Right atrium auricular region (tissue), 2 donors: ENCODE data around the gene ORC1. TPM values are rescaled to one million over a fixed set of nuclear protein-coding genes. Genes with fewer than 3 reads are reported as not detected.
A peak's percentile ranks its signal among the peaks of the same experiment; 100 is the strongest.

Experiments used
- DNase-seq: peaks from one replicate; pipeline ENCODE4 v3.0.0-alpha.2; 2019; ENCODE audit warnings: low spot score
- H3K27ac ChIP-seq, 2 donors: fragments of 200-600 bp; sonication (generic); 1 replicate in 1 of 2; 2 replicates in 1 of 2; pipeline ENCODE4 v1.5.1; 2016 to 2019
- H3K27me3 ChIP-seq, 2 donors: fragments of 200-600 bp; sonication (generic); one replicate each; pipeline versions ENCODE4 v1.5.1 to v1.6.0; 2017 to 2019
- H3K36me3 ChIP-seq: fragments of 200-600 bp; sonication (generic); one replicate; pipeline ENCODE4 v1.5.1; 2016
- H3K4me1 ChIP-seq, 2 donors: fragments of 200-600 bp; sonication (generic); one replicate each; pipeline versions ENCODE4 v1.5.1 to v1.6.0; 2017 to 2019
- H3K4me3 ChIP-seq, 2 donors: fragments of 200-600 bp; sonication (generic); 1 replicate in 1 of 2; 2 replicates in 1 of 2; pipeline ENCODE4 v1.5.1; 2017 to 2019; ENCODE audit warnings: mild to moderate bottlenecking in 1 of 2, moderate library complexity in 1 of 2
- H3K9me3 ChIP-seq, 2 donors: fragments of 200-600 bp; sonication (generic); one replicate each; pipeline ENCODE4 v1.5.1; 2019
- total RNA-seq, 2 donors: library from RNA; depleted of rRNA; stranded (reverse); fragments of >200 nt; gene quantifications; one replicate each; pipeline ENCODE4 v1.1.0, GENCODE V29; 2016
- TF ChIP-seq, protein P1 (sequence below), 2 donors: fragments of 200-600 bp; sonication (generic); IDR thresholded peaks; one replicate each; pipeline ENCODE4 v1.5.1; 2019; ENCODE audit warnings: antibody characterized with exemption in 2 of 2

Gene ORC1
- total RNA-seq, 2 donors from 2014 or later: 0.28 TPM; not detected in 1

DNA sequence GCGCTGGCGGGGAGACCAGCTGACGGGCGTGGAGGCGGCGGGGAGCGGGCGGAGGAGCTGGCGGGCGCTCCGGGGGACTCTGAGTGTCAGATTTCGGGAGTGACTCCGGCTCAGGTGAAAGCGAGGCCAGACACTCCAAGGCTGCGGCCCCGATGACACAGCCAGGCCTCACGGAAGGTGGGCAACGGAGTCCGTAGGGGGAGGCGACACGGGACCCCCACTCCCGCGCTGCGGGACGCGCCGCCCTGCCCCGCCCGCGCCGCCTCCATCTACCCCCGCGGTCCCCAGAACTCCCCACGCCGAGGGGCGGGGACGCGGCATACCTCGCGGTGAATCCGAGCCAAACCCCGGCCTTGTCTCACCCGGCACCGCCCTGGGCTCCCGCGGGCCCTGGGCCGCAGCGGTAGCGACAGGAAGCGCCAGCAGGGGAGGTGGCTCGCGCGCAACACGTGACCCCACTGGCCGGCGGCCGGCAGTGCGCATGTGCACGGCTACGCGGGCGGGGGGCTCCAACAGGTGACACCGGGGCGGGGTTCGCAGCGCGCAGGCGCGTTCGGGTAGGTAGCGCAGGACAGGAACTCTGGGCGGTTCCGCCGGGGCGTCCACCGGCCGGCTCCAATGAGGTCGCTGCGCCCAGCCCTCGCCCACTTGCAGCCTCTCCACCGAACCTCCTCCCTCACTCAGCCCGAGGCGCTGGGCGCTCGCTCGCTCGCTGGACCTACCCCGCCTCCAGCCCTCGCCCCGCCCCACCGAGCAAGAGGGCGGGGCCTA lies 38.3 kb downstream of the ORC1 start, which contains the start of gene CC2D1B:
Gene CC2D1B, minus strand, starts transcription at position 460 of the 771 bp plus-strand sequence. CDS start 1,585 bp downstream, outside the sequence.
- peaks cover 18% of the 10 kb centered on the region for H3K36me3 ChIP-seq
- no peaks in the 10 kb centered on the region for H3K27me3 ChIP-seq
- H3K4me1 ChIP-seq: peaks cover 0 to 31% of the 10 kb centered on the region in 2 donors
- H3K9me3 ChIP-seq: no peaks in the 10 kb centered on the region
- peak; percentile 98 for DNase-seq
- H3K27ac ChIP-seq: peak within 1 kb of the TSS; percentile 93
- TF ChIP-seq, protein P1, sequence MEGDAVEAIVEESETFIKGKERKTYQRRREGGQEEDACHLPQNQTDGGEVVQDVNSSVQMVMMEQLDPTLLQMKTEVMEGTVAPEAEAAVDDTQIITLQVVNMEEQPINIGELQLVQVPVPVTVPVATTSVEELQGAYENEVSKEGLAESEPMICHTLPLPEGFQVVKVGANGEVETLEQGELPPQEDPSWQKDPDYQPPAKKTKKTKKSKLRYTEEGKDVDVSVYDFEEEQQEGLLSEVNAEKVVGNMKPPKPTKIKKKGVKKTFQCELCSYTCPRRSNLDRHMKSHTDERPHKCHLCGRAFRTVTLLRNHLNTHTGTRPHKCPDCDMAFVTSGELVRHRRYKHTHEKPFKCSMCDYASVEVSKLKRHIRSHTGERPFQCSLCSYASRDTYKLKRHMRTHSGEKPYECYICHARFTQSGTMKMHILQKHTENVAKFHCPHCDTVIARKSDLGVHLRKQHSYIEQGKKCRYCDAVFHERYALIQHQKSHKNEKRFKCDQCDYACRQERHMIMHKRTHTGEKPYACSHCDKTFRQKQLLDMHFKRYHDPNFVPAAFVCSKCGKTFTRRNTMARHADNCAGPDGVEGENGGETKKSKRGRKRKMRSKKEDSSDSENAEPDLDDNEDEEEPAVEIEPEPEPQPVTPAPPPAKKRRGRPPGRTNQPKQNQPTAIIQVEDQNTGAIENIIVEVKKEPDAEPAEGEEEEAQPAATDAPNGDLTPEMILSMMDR (IDR thresholded peaks at IDR 0.05): peak in 1 of 2 donors; percentile 41
- H3K4me3 ChIP-seq: peak within 1 kb of the TSS; percentile 84 to 89

DNA sequence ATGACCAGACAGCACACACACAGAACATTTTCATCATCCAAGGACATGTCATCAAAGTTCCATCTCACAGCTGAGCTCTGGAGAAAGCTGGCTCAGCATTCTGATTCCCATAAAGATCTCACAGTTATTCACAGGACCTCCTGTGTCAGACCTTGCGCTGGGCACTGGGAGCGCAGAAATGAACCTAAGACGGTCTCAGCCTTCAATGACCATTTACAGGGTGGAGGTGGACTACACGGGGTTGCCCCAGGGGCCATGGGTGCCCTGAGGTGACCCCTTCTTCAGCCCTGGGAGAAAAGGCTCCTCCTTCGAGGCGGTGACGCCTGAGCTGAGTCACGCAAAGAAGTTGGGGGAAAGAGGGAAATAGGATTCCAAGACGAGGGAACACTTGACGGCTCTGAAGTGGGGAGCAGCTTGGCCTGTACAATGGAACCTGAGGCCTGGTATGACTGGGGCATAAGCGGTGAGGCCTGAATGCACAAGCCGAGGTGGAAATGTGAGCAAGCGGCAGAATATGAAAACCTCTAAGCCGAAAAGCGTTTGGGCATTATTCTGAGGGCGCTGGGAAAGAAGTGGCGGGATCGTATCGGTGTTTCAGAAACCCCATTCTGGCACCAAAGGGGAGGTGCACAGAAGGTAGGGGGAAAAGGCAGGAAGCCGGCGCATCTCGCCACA lies 39.0 kb downstream of the ORC1 start:
- peaks cover 25% of the 10 kb centered on the region for H3K36me3 ChIP-seq
- peak; percentile 81 for DNase-seq
- H3K27ac ChIP-seq: peak overlapping the region; percentile 93
- no peaks in the 10 kb centered on the region for H3K27me3 ChIP-seq
- no peaks in the 10 kb centered on the region for H3K9me3 ChIP-seq
- H3K4me3 ChIP-seq: peak overlapping the region; percentile 84 to 89
- TF ChIP-seq, protein P1 (IDR thresholded peaks at IDR 0.05): no peak
- peaks cover 0 to 31% of the 10 kb centered on the region in 2 donors for H3K4me1 ChIP-seq

DNA sequence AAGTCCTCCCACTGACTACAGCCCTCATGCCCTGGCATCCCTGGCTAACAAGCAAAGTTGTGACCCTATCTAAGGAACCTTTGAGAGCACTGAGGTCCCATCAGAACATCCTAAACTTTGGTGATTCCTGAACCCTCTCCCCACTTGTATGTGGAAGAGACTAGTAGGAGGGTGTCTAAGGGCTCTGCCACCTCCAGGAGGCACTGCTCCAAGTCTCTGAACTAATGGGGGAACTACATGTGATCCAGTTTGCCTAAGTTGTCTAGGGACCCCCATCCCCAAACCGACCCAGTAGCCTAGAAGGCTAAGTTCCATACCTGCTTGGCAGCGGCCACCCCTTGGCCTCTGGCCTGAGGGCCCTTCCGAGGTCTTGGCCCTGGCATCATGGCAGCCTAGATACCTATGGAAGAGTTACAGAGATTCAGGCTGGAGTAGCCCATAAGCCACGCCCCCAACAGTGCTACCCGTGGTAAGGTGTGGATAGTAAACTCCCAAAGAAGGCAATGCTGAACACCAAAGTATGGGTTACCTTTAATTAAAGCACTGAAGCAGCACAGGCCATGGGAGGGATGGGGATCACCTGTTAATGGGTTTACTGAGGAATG lies 39.9 kb downstream of the ORC1 start:
- Histone ChIP-seq H3K27me3 (no peaks in the 10 kb centered on the region), H3K4me3 (no peak overlapping the region), H3K4me1 (peaks cover 0 to 31% of the 10 kb centered on the region in 2 donors), H3K9me3 (no peaks in the 10 kb centered on the region), H3K27ac (peak overlapping the region in 1 of 2 donors; percentile 93), H3K36me3 (peaks cover 34% of the 10 kb centered on the region)
- DNase-seq: no peak
- TF ChIP-seq, protein P1 (IDR thresholded peaks at IDR 0.05): no peak

DNA sequence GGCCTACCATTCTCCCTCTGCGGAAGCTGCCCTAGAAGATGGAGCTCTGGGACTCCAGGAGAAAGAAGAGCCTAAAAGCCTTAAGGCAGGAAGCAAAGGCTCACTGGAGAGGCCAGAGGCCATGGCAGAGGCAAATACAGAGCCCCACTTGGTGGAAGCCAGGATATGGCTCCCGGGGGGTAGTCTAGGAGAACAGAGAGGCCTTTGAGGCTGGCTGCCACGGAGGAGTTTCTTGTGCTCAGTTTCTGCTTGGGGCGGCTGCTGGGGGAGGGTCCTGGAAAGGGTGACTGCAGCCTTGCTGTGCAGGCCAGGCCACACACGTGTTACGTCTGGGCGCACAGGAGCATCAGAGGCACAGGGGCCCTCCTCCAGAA lies 43.6 kb downstream of the ORC1 start:
- Histone ChIP-seq H3K27me3 (no peaks in the 10 kb centered on the region), H3K9me3 (no peaks in the 10 kb centered on the region), H3K4me1 (peaks cover 0 to 15% of the 10 kb centered on the region in 2 donors), H3K36me3 (peaks cover 71% of the 10 kb centered on the region), H3K27ac (no peak overlapping the region), H3K4me3 (no peak overlapping the region)
- no peak for DNase-seq
- TF ChIP-seq, protein P1 (IDR thresholded peaks at IDR 0.05): no peak

DNA sequence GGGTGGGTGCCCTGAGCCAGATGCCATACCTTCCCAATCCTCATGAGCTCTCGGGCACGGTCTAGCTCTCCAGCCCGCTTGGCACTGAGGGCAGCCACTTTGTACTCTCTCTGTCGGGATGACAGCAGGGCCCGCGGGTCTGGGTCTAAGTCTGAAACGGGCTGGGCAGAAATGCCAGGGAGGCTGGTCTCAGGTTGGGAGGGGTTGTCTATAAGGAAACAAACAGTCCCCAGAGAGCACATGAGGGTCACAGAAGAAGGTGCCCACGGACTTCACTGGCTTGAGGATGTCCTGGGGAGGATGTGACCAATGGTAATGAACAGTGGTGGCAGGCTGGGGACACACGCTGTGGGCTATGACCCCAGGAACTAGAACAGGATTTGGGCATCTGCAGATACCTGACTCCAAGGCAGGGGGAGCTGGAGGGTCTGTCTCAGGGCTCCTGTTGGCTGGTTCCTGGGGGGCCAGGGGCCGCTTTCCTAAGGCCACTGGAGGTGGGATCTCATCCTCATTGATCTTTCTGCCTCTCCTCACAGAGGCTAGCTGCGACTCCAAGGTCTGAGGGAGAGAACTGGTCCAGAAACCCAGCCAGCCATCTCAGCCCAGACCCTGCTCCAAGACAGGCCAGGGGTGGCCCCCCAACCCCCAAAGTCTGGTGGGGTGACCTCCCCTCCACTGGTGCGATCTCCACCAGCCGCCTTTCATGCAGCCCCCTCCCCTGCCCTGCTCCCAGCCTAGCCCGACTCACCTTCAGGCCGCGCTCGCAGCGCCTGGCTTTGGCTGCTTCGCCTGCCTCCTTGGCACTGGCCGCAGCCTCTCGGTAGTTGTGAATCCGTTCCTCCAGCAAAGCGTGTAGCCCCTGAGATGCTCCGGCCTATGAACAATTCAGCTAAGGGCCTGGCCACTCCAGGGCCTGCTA lies 44.3 kb downstream of the ORC1 start:
- peaks cover 78% of the 10 kb centered on the region for H3K36me3 ChIP-seq
- TF ChIP-seq, protein P1 (IDR thresholded peaks at IDR 0.05): no peak

More for the DNA sequence above, 44.3 kb downstream of the ORC1 start:
- no peak overlapping the region for H3K27ac ChIP-seq
- no peak for DNase-seq
- no peaks in the 10 kb centered on the region for H3K9me3 ChIP-seq
- no peak overlapping the region for H3K4me3 ChIP-seq
- H3K27me3 ChIP-seq: no peaks in the 10 kb centered on the region
- peaks cover 0 to 10% of the 10 kb centered on the region in 2 donors for H3K4me1 ChIP-seq
